Effector memory CD8-positive, alpha-beta T cell (primary cell): ENCODE results near the gene NUDT14.

Experiments used
- ATAC-seq: fragments of 150-1000 bp; cut with Tn5 transposase; replicated peaks from 2 replicates; pipeline ENCODE4 v1.10.0; 2021; ENCODE audit warnings: mild to moderate bottlenecking, moderate library complexity
- DNase-seq, 3 experiments: peaks; one replicate each; pipeline ENCODE4 v3.0.0; 2021
- H3K27ac Mint-ChIP-seq, 2 donors: one replicate each; pipeline ENCODE4 v1.8.0; 2022; ENCODE audit warnings: mild to moderate bottlenecking in 2 of 2, mixed read lengths in 2 of 2, moderate library complexity in 2 of 2
- H3K27me3 Mint-ChIP-seq, 2 donors: one replicate each; pipeline ENCODE4 v1.8.0; 2022; ENCODE audit warnings: mixed read lengths in 2 of 2
- H3K36me3 Mint-ChIP-seq: one replicate; pipeline ENCODE4 v1.8.0; 2022; ENCODE audit warnings: mild to moderate bottlenecking, moderate library complexity, mixed read lengths; ENCODE audit not compliant: insufficient read depth
- H3K4me1 Mint-ChIP-seq, 2 donors: one replicate each; pipeline ENCODE4 v1.8.0; 2022; ENCODE audit warnings: low read depth in 2 of 2, mixed read lengths in 2 of 2
- H3K4me3 Mint-ChIP-seq, 2 donors: one replicate each; pipeline ENCODE4 v1.8.0; 2022; ENCODE audit warnings: mild to moderate bottlenecking in 2 of 2, mixed read lengths in 2 of 2, moderate library complexity in 2 of 2
- H3K9me3 Mint-ChIP-seq, 2 donors: one replicate each; pipeline ENCODE4 v1.8.0; 2022; ENCODE audit warnings: mixed read lengths in 2 of 2
- total RNA-seq, 9 experiments: gene quantifications; one replicate each; lab custom pipeline; 2026; lab: John Stamatoyannopoulos, UW

The NUDT14 gene
- total RNA-seq, result 1.3 to 8.7 (median 2.7) reads per million in 9 experiments

- DNase-seq (peak; percentile 70 to 79 (median 77)), ATAC-seq (peak; percentile 87)
- H3K27ac Mint-ChIP-seq, result no peak within 1 kb of the TSS
- peaks cover 3 to 5% of the 10 kb centered on the region in 2 donors for H3K4me1 Mint-ChIP-seq
- H3K27me3 Mint-ChIP-seq, result peaks cover 0 to 18% of the 10 kb centered on the region in 2 donors
- H3K4me3 Mint-ChIP-seq, result peak within 1 kb of the TSS; percentile 65 to 69
- peaks cover 5% of the 10 kb centered on the region for H3K36me3 Mint-ChIP-seq
- no peaks in the 10 kb centered on the region for H3K9me3 Mint-ChIP-seq
These were observed at the start of gene NUDT14 for GRCh38 chr14:105180592-105181548. TSS of gene NUDT14 (minus strand) at chr14:105181312. CDS start at chr14:105181209, 103 bp downstream.

GRCh38 chr14:105229099-105229655 is 48.1 kb upstream of the NUDT14 start:
- peaks cover 23% of the 10 kb centered on the region for H3K36me3 Mint-ChIP-seq
- DNase-seq (no peak), ATAC-seq (no peak)
- no peak overlapping the region for H3K4me3 Mint-ChIP-seq
- no peaks in the 10 kb centered on the region for H3K4me1 Mint-ChIP-seq
- H3K9me3 Mint-ChIP-seq, result no peaks in the 10 kb centered on the region
- H3K27ac Mint-ChIP-seq, result peak overlapping the region in 1 of 2 donors; percentile 12
- H3K27me3 Mint-ChIP-seq, result no peaks in the 10 kb centered on the region

GRCh38 chr14:105228562-105228961 is 47.5 kb upstream of the NUDT14 start:
- Mint-ChIP-seq H3K27me3 (no peaks in the 10 kb centered on the region), H3K27ac (peak overlapping the region in 1 of 2 donors; percentile 12), H3K4me3 (no peak overlapping the region), H3K36me3 (peaks cover 23% of the 10 kb centered on the region), H3K4me1 (no peaks in the 10 kb centered on the region), H3K9me3 (no peaks in the 10 kb centered on the region)
- ATAC-seq (no peak), DNase-seq (no peak)

- ATAC-seq (no peak), DNase-seq (no peak)
- H3K9me3 Mint-ChIP-seq, result no peaks in the 10 kb centered on the region
- H3K36me3 Mint-ChIP-seq, result peaks cover 28% of the 10 kb centered on the region
- H3K27ac Mint-ChIP-seq, result peak overlapping the region in 1 of 2 donors; percentile 5
- no peaks in the 10 kb centered on the region for H3K4me1 Mint-ChIP-seq
- H3K27me3 Mint-ChIP-seq, result no peaks in the 10 kb centered on the region
- H3K4me3 Mint-ChIP-seq, result no peak overlapping the region
These were observed 46.2 kb upstream of the NUDT14 start for GRCh38 chr14:105227346-105227745.

- H3K4me3 Mint-ChIP-seq, result no peak overlapping the region
- no peaks in the 10 kb centered on the region for H3K9me3 Mint-ChIP-seq
- peaks cover 29% of the 10 kb centered on the region for H3K36me3 Mint-ChIP-seq
- DNase-seq (no peak), ATAC-seq (no peak)
- H3K27me3 Mint-ChIP-seq, result no peaks in the 10 kb centered on the region
- H3K4me1 Mint-ChIP-seq, result peaks cover 0 to 2% of the 10 kb centered on the region in 2 donors
- H3K27ac Mint-ChIP-seq, result no peak overlapping the region
These were observed 45.1 kb upstream of the NUDT14 start for GRCh38 chr14:105226198-105226597.

- ATAC-seq (no peak), DNase-seq (no peak)
- Mint-ChIP-seq H3K4me3 (no peak overlapping the region), H3K27ac (peak overlapping the region in 1 of 2 donors; percentile 49), H3K27me3 (no peaks in the 10 kb centered on the region), H3K4me1 (peaks cover 0 to 2% of the 10 kb centered on the region in 2 donors), H3K9me3 (no peaks in the 10 kb centered on the region), H3K36me3 (peaks cover 31% of the 10 kb centered on the region)
These were observed 43.9 kb upstream of the NUDT14 start for GRCh38 chr14:105224845-105225570.

GRCh38 chr14:105223770-105224544 is 42.8 kb upstream of the NUDT14 start:
- Mint-ChIP-seq H3K27ac (no peak overlapping the region), H3K9me3 (no peaks in the 10 kb centered on the region), H3K36me3 (peaks cover 32% of the 10 kb centered on the region), H3K4me1 (peaks cover 0 to 2% of the 10 kb centered on the region in 2 donors), H3K27me3 (no peaks in the 10 kb centered on the region), H3K4me3 (no peak overlapping the region)
- DNase-seq (no peak), ATAC-seq (no peak)

- Mint-ChIP-seq H3K4me1 (peaks cover 0 to 2% of the 10 kb centered on the region in 2 donors), H3K4me3 (no peak overlapping the region), H3K36me3 (peaks cover 35% of the 10 kb centered on the region), H3K27me3 (no peaks in the 10 kb centered on the region), H3K9me3 (no peaks in the 10 kb centered on the region), H3K27ac (peak overlapping the region in 1 of 2 donors; percentile 12)
- DNase-seq, result no peak
- ATAC-seq, result no peak
These were observed 42.1 kb upstream of the NUDT14 start for GRCh38 chr14:105223260-105223659.

GRCh38 chr14:105221598-105222178 is 40.6 kb upstream of the NUDT14 start:
- Mint-ChIP-seq H3K27me3 (no peaks in the 10 kb centered on the region), H3K36me3 (peaks cover 38% of the 10 kb centered on the region), H3K27ac (no peak overlapping the region), H3K4me1 (peaks cover 0 to 2% of the 10 kb centered on the region in 2 donors), H3K4me3 (no peak overlapping the region), H3K9me3 (no peaks in the 10 kb centered on the region)
- no peak for DNase-seq
- no peak for ATAC-seq

- Mint-ChIP-seq H3K4me1 (peaks cover 0 to 2% of the 10 kb centered on the region in 2 donors), H3K4me3 (no peak overlapping the region), H3K36me3 (peaks cover 36% of the 10 kb centered on the region), H3K9me3 (no peaks in the 10 kb centered on the region), H3K27ac (no peak overlapping the region), H3K27me3 (no peaks in the 10 kb centered on the region)
- DNase-seq (no peak), ATAC-seq (no peak)
These were observed 39.8 kb upstream of the NUDT14 start for GRCh38 chr14:105220699-105221597.

- Mint-ChIP-seq H3K4me3 (no peak overlapping the region), H3K27ac (peak overlapping the region in 1 of 2 donors; percentile 32), H3K36me3 (peaks cover 24% of the 10 kb centered on the region), H3K4me1 (peaks cover 4 to 7% of the 10 kb centered on the region in 2 donors), H3K27me3 (no peaks in the 10 kb centered on the region), H3K9me3 (no peaks in the 10 kb centered on the region)
- ATAC-seq, result no peak
- no peak for DNase-seq
These were observed 38.6 kb upstream of the NUDT14 start for GRCh38 chr14:105219753-105220152.
